ENCODE results near the gene ZC3H12A. TPM values are rescaled to one million over a fixed set of nuclear protein-coding genes. Genes with fewer than 3 reads are reported as not detected.

Gene ZC3H12A
- total RNA-seq, 1 experiment from 2014 or later = 6.7 TPM

- Histone ChIP-seq H3K23me2 (ENCODE audit: insufficient read length, low read depth, low read length, poor library complexity, severe bottlenecking) (no peaks in the 10 kb centered on the region), H3K23ac (ENCODE audit: insufficient read length, low read depth, low read length) (no peak overlapping the region), H4K8ac (replicated peaks; ENCODE audit: insufficient read length, low read depth, low read length) (no peak overlapping the region), H3K9ac (ENCODE audit: extremely low read depth, insufficient read length, low read length) (no peak overlapping the region), H3K18ac (ENCODE audit: insufficient read length, low read depth, low read length) (no peak overlapping the region), H3K56ac (ENCODE audit: insufficient read length, low read depth, low read length) (no peak overlapping the region), H3K4ac (ENCODE audit: low read depth, low read length) (no peak overlapping the region), H3K14ac (ENCODE audit: insufficient read depth, low read length) (no peak overlapping the region), H4K91ac (ENCODE audit: insufficient read length, low read depth, low read length) (no peak overlapping the region), H2AFZ (ENCODE audit: low read length) (no peak overlapping the region), H3K79me2 (ENCODE audit: insufficient read depth, low read length) (no peaks in the 10 kb centered on the region), H2AK5ac (ENCODE audit: insufficient read length, low read length) (no peak overlapping the region), H3K79me1 (ENCODE audit: insufficient read depth, low read depth, low read length, poor library complexity, severe bottlenecking) (no peaks in the 10 kb centered on the region), H2BK15ac (ENCODE audit: low read depth, low read length) (no peak overlapping the region), H3T11ph (ENCODE audit: low read length) (no peak overlapping the region), H3K9me3 (ENCODE audit: control insufficient read depth, low read depth, low read length) (no peaks in the 10 kb centered on the region), H3K4me1 (ENCODE audit: insufficient read depth, low read length) (no peaks in the 10 kb centered on the region), H2BK20ac (ENCODE audit: low read depth, low read length, poor library complexity, severe bottlenecking) (no peak overlapping the region), H4K5ac (ENCODE audit: insufficient read length, low read depth, low read length) (no peak overlapping the region), H2BK5ac (ENCODE audit: insufficient read length, low read length) (no peak overlapping the region), H3K27ac (ENCODE audit: insufficient read length, low read depth, low read length) (no peak overlapping the region), H3K4me2 (ENCODE audit: insufficient read depth, insufficient read length, low read length) (no peak overlapping the region), H4K20me1 (ENCODE audit: control insufficient read depth, insufficient read depth, insufficient read length) (no peaks in the 10 kb centered on the region), H3K27me3 (ENCODE audit: insufficient read depth, low read length) (no peaks in the 10 kb centered on the region), H2BK120ac (ENCODE audit: low read depth, low read length, poor library complexity, severe bottlenecking) (no peak overlapping the region), H2BK12ac (ENCODE audit: insufficient read length, low read depth, low read length) (no peak overlapping the region)
- H3K27ac Mint-ChIP-seq = no peak overlapping the region
- WGBS (ENCODE audit: extremely low coverage, insufficient read length, low lambda C conversion rate) = no CpG with 5 or more reads among the region's 2 CpGs
- H3K9me3 Mint-ChIP-seq = no peaks in the 10 kb centered on the region
- no peak for DNase-seq
- no peak for TF ChIP-seq CTCF (conservative IDR thresholded peaks at IDR 0.05)
- peaks cover 7 to 63% (median 36%) of the 10 kb centered on the region in 3 experiments; a peak in 6 of 7 replicates for H3K36me3 Mint-ChIP-seq (ENCODE audit: insufficient read depth in 1 of 3, low read depth in 3 of 3)
- no peaks in the 10 kb centered on the region for H3K4me1 Mint-ChIP-seq
- H3K4me3 Mint-ChIP-seq = no peak overlapping the region
- H3K27me3 Mint-ChIP-seq (ENCODE audit: low read depth) = no peaks in the 10 kb centered on the region
These were observed 32.4 kb downstream of the ZC3H12A start for GRCh38 chr1:37506740-37507139.

Measured in H9 (cell line).